Loucy (cell line): ENCODE data around the gene MILR1.

Source experiments
- H2AFZ ChIP-seq: fragments of 200-600 bp; sonication (generic); 2 replicates; pipeline ENCODE4 v1.6.0; 2016; ENCODE audit warnings: antibody characterized with exemption, mild to moderate bottlenecking, low read length, moderate library complexity
- H3F3A ChIP-seq: fragments of 200-600 bp; 2 replicates; pipeline ENCODE4 v1.6.0; 2016; ENCODE audit warnings: antibody characterized with exemption, low read depth, mild to moderate bottlenecking
- H3K27me3 ChIP-seq: fragments of 200-600 bp; sonication (generic); 2 replicates; pipeline ENCODE4 v1.6.1; 2014; ENCODE audit warnings: low read length, mild to moderate bottlenecking; ENCODE audit not compliant: insufficient read depth, poor library complexity, severe bottlenecking
- H3K36me3 ChIP-seq: fragments of 200-600 bp; sonication (generic); 2 replicates; pipeline ENCODE4 v1.6.1; 2016; ENCODE audit warnings: low read length; ENCODE audit not compliant: insufficient read depth
- H3K4me1 ChIP-seq: fragments of 200-600 bp; sonication (generic); 2 replicates; pipeline ENCODE4 v1.5.1; 2014; ENCODE audit warnings: low read length, mild to moderate bottlenecking; ENCODE audit not compliant: insufficient read depth, poor library complexity, severe bottlenecking
- H3K4me2 ChIP-seq: fragments of 200-600 bp; sonication (generic); 2 replicates; pipeline ENCODE4 v1.6.0; 2014; ENCODE audit warnings: antibody characterized with exemption, low read length, low read depth, mild to moderate bottlenecking; ENCODE audit not compliant: poor library complexity, severe bottlenecking
- H3K4me3 ChIP-seq: fragments of 200-600 bp; sonication (generic); 2 replicates; pipeline ENCODE4 v1.5.1; 2014; ENCODE audit warnings: low read length, mild to moderate bottlenecking, mixed read lengths; ENCODE audit not compliant: poor library complexity, severe bottlenecking
- H3K79me2 ChIP-seq: fragments of 200-600 bp; sonication (generic); 2 replicates; pipeline ENCODE4 v1.6.1; 2014; ENCODE audit warnings: low read length; ENCODE audit not compliant: insufficient read depth
- H3K9ac ChIP-seq: fragments of 200-600 bp; sonication (generic); 2 replicates; pipeline ENCODE4 v1.6.0; 2014; ENCODE audit warnings: mild to moderate bottlenecking, low read depth, low read length, moderate library complexity; ENCODE audit not compliant: poor library complexity, severe bottlenecking
- H3K9me2 ChIP-seq: fragments of 200-600 bp; sonication (generic); replicated peaks from 2 replicates; pipeline ENCODE4 v1.6.1; 2016; ENCODE audit warnings: low read depth, low read length, mixed read lengths
- H3K9me3 ChIP-seq: fragments of 200-600 bp; sonication (generic); 2 replicates; pipeline ENCODE4 v1.6.1; 2014; ENCODE audit warnings: mild to moderate bottlenecking, antibody characterized with exemption, low read length, low read depth; ENCODE audit not compliant: insufficient read depth
- H4K20me1 ChIP-seq: fragments of 200-600 bp; sonication (generic); 2 replicates; pipeline ENCODE4 v1.6.0; 2014; ENCODE audit warnings: antibody characterized with exemption, low read length, mild to moderate bottlenecking; ENCODE audit not compliant: insufficient read depth, poor library complexity, severe bottlenecking
- EZH2phosphoT487 ChIP-seq: fragments of 200-600 bp; IDR thresholded peaks from 2 replicates; pipeline ENCODE4 v1.6.1; 2018; ENCODE audit warnings: antibody characterized with exemption, mild to moderate bottlenecking, moderate library complexity, borderline replicate concordance
- TF ChIP-seq, protein P1 (sequence below): fragments of 200-600 bp; sonication (generic); conservative IDR thresholded peaks from 2 replicates; pipeline ENCODE4 v1.5.1; 2014; ENCODE audit warnings: mild to moderate bottlenecking, antibody characterized with exemption, low read length

MILR1 gene

DNA sequence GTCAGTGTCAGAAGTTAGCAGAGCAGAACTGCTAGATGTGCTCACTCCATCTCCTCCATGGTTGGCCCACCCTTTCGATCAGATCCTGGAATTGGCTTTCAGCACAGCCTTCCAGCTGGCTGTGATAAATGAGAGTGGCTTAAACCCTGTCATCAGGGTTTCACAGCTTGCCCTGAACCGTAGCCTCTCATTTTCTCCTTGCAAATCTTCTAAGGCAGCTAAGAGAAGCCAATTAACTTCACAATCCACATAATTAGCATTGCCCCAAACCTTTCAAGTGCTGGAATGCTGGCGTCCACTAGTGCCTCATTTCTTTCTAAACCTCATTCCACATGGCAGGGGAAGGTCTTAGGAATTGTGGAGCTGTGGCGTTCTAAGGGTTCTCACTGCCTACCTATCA is 21.7 kb downstream of the MILR1 start:
- Histone ChIP-seq H3K9me3 (no peaks in the 10 kb centered on the region), H3K9ac (no peak overlapping the region), H4K20me1 (no peaks in the 10 kb centered on the region), H3K4me2 (no peak overlapping the region), H2AFZ (no peak overlapping the region), H3K9me2 (no peaks in the 10 kb centered on the region), H3K79me2 (no peaks in the 10 kb centered on the region), H3F3A (no peaks in the 10 kb centered on the region), H3K4me3 (no peak overlapping the region), H3K27me3 (no peaks in the 10 kb centered on the region), H3K4me1 (no peaks in the 10 kb centered on the region), H3K36me3 (no peaks in the 10 kb centered on the region)
- no peak for TF ChIP-seq EZH2phosphoT487
- TF ChIP-seq, protein P1, sequence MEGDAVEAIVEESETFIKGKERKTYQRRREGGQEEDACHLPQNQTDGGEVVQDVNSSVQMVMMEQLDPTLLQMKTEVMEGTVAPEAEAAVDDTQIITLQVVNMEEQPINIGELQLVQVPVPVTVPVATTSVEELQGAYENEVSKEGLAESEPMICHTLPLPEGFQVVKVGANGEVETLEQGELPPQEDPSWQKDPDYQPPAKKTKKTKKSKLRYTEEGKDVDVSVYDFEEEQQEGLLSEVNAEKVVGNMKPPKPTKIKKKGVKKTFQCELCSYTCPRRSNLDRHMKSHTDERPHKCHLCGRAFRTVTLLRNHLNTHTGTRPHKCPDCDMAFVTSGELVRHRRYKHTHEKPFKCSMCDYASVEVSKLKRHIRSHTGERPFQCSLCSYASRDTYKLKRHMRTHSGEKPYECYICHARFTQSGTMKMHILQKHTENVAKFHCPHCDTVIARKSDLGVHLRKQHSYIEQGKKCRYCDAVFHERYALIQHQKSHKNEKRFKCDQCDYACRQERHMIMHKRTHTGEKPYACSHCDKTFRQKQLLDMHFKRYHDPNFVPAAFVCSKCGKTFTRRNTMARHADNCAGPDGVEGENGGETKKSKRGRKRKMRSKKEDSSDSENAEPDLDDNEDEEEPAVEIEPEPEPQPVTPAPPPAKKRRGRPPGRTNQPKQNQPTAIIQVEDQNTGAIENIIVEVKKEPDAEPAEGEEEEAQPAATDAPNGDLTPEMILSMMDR = no peak

DNA sequence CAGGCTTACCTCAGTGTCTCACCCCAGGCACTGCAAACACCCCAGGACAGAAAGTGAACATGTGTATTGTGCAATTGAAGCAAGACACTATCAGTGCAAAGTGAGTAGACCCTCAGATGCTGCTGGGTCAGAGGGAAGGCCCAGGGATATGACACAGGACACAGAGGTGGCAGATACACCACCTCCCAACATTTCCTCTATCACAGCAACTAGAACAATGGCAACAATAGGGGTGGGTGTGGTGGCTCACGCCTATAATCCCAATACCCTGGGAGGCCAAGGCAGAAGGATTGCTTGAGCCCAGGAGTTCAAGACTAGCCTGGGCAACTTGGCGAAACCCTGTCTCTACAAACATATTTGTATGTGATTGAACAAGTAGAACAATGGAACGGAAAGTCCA is 22.5 kb downstream of the MILR1 start:
- TF ChIP-seq, protein P1 = no peak
- TF ChIP-seq EZH2phosphoT487 = no peak
- Histone ChIP-seq H3K4me2 (no peak overlapping the region), H3K9me3 (no peaks in the 10 kb centered on the region), H3K9me2 (no peaks in the 10 kb centered on the region), H3K36me3 (no peaks in the 10 kb centered on the region), H4K20me1 (no peaks in the 10 kb centered on the region), H3K4me1 (no peaks in the 10 kb centered on the region), H3F3A (no peaks in the 10 kb centered on the region), H3K79me2 (no peaks in the 10 kb centered on the region), H3K9ac (no peak overlapping the region), H2AFZ (no peak overlapping the region), H3K27me3 (no peaks in the 10 kb centered on the region), H3K4me3 (no peak overlapping the region)

DNA sequence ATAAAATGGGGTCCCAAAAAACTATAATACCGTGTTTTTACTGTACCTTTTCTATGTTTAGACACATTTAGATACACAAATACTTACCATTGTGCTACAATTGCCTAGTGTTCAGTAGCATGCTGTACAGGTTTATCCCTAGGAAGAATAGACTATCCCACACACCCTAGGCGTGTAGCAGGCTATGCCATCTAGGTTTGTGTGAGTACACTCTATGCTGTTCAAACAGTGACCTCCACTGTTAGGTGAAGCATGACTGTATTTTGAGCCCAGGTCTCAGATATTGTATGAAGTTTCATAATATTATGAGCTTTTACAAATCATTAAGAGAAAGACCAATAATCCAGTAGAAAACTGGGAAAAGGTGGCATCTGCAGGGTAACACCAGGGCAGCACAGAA is 23.6 kb downstream of the MILR1 start:
- Histone ChIP-seq H3K9me3 (no peaks in the 10 kb centered on the region), H4K20me1 (no peaks in the 10 kb centered on the region), H3K9ac (no peak overlapping the region)

More for the DNA sequence above, 23.6 kb downstream of the MILR1 start:
- Histone ChIP-seq H2AFZ (no peak overlapping the region), H3K4me3 (no peak overlapping the region), H3K27me3 (no peaks in the 10 kb centered on the region), H3K79me2 (no peaks in the 10 kb centered on the region), H3K9me2 (no peaks in the 10 kb centered on the region), H3F3A (no peaks in the 10 kb centered on the region), H3K4me2 (no peak overlapping the region), H3K36me3 (0 out of 2 replicates have a peak, but pooled peaks cover 4% of the 10 kb centered on the region), H3K4me1 (no peaks in the 10 kb centered on the region)
- TF ChIP-seq EZH2phosphoT487 = no peak
- TF ChIP-seq, protein P1 = no peak
